Measurements from ENCODE around the gene KLHDC7B. TPM values are rescaled to one million over a fixed set of nuclear protein-coding genes. Genes with fewer than 3 reads are reported as not detected.

The KLHDC7B gene
- total RNA-seq, 1 experiment from 2014 or later, result 1.8 TPM

DNA sequence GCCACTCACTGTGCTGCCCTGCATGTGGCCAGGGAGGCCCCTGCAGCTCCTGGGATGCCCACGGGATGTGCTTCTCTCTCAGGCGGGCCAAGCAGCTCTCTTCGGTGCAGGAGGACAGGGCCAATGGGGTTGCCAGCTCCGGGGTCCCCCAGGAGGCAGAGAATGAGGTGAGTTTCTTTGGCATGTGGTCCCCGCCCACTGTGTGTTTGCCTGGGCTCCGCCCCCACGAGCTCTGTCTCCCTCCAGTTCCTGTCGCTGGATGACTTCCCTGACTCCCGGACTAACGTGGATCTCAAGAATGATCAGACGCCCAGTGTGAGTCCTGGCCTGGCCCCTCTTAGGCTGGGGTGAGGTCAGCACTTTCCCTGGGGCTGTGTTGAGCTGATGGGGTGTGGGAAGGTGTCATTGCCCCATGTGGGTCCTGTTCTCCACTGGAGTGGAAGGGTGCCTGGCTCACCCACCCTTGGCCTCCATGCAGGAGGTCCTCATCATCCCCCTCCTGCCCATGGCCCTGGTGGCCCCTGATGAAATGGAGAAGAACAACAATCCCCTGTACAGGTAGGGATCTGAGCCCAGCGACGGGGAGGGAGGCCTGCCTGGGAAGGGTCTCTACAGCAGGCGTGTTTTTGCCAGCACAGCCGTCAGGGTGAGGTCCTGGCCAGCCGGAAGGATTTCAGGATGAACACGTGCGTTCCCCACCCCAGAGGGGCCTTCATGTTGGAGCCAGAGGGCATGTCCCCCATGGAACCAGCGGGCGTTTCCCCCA, 28.0 kb upstream of the KLHDC7B start:
- intact Hi-C loops (cut with micrococcal nuclease; ENCODE audit: unreplicated experiment), result no loop called here
- ChIA-PET POLR2A (no interaction called here), CTCF (no interaction called here)
- no TSS peak for BruUV-seq (replicated peaks)
- Histone ChIP-seq H3K9me3 (ENCODE audit: control insufficient read depth, insufficient read depth, low read depth, low read length) (no peaks in the 10 kb centered on the region), H3K4me3 (ENCODE audit: low read depth in 2 of 2, low read length in 2 of 2) (no peak overlapping the region), H3K36me3 (ENCODE audit: control insufficient read depth, insufficient read depth, low read length) (no peaks in the 10 kb centered on the region), H3K4me1 (ENCODE audit: control insufficient read depth, insufficient read depth, low read length) (no peaks in the 10 kb centered on the region), H3K27ac (ENCODE audit: low read length) (no peak overlapping the region), H3K27me3 (ENCODE audit: control insufficient read depth, insufficient read depth, low read length) (no peaks in the 10 kb centered on the region)
- no peak for DNase-seq (ENCODE audit: low read depth, low spot score)
- in situ Hi-C loops (cut with HindIII; ENCODE audit: low pct_unique_long_range_greater_than_20kb, low sequenced_read_pairs), result no loop called here
- TF ChIP-seq, protein P1, sequence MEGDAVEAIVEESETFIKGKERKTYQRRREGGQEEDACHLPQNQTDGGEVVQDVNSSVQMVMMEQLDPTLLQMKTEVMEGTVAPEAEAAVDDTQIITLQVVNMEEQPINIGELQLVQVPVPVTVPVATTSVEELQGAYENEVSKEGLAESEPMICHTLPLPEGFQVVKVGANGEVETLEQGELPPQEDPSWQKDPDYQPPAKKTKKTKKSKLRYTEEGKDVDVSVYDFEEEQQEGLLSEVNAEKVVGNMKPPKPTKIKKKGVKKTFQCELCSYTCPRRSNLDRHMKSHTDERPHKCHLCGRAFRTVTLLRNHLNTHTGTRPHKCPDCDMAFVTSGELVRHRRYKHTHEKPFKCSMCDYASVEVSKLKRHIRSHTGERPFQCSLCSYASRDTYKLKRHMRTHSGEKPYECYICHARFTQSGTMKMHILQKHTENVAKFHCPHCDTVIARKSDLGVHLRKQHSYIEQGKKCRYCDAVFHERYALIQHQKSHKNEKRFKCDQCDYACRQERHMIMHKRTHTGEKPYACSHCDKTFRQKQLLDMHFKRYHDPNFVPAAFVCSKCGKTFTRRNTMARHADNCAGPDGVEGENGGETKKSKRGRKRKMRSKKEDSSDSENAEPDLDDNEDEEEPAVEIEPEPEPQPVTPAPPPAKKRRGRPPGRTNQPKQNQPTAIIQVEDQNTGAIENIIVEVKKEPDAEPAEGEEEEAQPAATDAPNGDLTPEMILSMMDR (IDR thresholded peaks at IDR 0.05), result no peak
- TF ChIP-seq SIN3A (IDR thresholded peaks at IDR 0.05; ENCODE audit: borderline replicate concordance, insufficient read depth, low read depth, low read length), result no peak
- ATAC-seq, result no peak

DNA sequence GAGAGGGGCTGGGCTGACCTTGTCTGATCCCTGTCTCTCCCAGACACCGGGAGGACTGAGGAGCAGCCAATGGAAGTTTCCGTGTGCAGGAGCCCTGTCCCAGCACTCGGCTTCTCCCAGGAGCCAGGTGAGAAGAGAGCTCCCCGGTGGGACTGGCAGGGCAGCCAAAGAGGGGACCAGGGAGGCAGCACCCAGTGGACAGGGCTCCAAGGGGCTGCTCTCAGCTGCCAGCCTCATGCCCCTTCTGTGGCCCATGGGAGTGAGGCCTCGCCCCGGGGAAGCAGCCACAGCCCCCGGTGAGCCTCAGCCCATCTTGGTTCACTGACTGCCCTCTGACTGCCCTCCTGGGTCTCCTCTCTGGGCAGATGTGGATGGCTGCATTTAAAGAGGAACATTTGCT, 27.1 kb upstream of the KLHDC7B start:
- Histone ChIP-seq H3K36me3 (ENCODE audit: control insufficient read depth, insufficient read depth, low read length) (no peaks in the 10 kb centered on the region), H3K4me3 (ENCODE audit: low read depth in 2 of 2, low read length in 2 of 2) (no peak overlapping the region), H3K27me3 (ENCODE audit: control insufficient read depth, insufficient read depth, low read length) (no peaks in the 10 kb centered on the region), H3K9me3 (ENCODE audit: control insufficient read depth, insufficient read depth, low read depth, low read length) (no peaks in the 10 kb centered on the region), H3K4me1 (ENCODE audit: control insufficient read depth, insufficient read depth, low read length) (no peaks in the 10 kb centered on the region), H3K27ac (ENCODE audit: low read length) (no peak overlapping the region)
- CTCF ChIA-PET, result no interaction called here
- POLR2A ChIA-PET, result no interaction called here
- no peak for ATAC-seq
- TF ChIP-seq SIN3A (IDR thresholded peaks at IDR 0.05; ENCODE audit: borderline replicate concordance, insufficient read depth, low read depth, low read length) (no peak), TCF7L2 (IDR thresholded peaks at IDR 0.05; ENCODE audit: low read depth, low read length) (no peak), POLR2AphosphoS5 (IDR thresholded peaks at IDR 0.05; ENCODE audit: low read depth, low read length) (no peak), REST (IDR thresholded peaks at IDR 0.05; ENCODE audit: insufficient read depth in 1 of 2, low read depth in 2 of 2, low read length in 1 of 2) (no peak)
- TF ChIP-seq, protein P1 (IDR thresholded peaks at IDR 0.05), result no peak
- in situ Hi-C loops (cut with HindIII; ENCODE audit: low pct_unique_long_range_greater_than_20kb, low sequenced_read_pairs) (no loop called here), intact Hi-C loops (cut with micrococcal nuclease; ENCODE audit: unreplicated experiment) (no loop called here)
- no TSS peak for BruUV-seq (replicated peaks)
- DNase-seq (ENCODE audit: low read depth, low spot score), result no peak

All from Panc1 (cell line).